Stimulated activated CD8-positive, alpha-beta memory T cell treated with anti-CD3 and anti-CD28 coated beads, Interleukin-15, amount 100 ng/mL, for 1 hour (primary cell): Measurements from ENCODE around the gene MYRIP.
"Not testable (repeated sequence)": the region's sequence is repeated elsewhere in the genome, so short reads cannot be mapped to it uniquely, and the experiment has no call there.

Experiments used
- DNase-seq: peaks from one replicate; pipeline ENCODE4 v3.0.0-alpha.2; 2020; ENCODE audit warnings: low read depth

MYRIP gene

GRCh38 chr3:40237159-40237558, 427.8 kb downstream of the MYRIP start:
- DNase-seq = no peak

- DNase-seq = no peak
Measured at GRCh38 chr3:40237889-40238571, 428.6 kb downstream of the MYRIP start.

GRCh38 chr3:40240921-40241320, 431.5 kb downstream of the MYRIP start:
- no peak for DNase-seq

GRCh38 chr3:40242216-40242615, 432.8 kb downstream of the MYRIP start:
- no peak for DNase-seq

GRCh38 chr3:40242638-40243037, 433.2 kb downstream of the MYRIP start:
- no peak for DNase-seq

GRCh38 chr3:40243056-40243455, 433.6 kb downstream of the MYRIP start:
- DNase-seq = no peak

GRCh38 chr3:40247714-40248454, 438.5 kb downstream of the MYRIP start:
- no peak for DNase-seq

- no peak for DNase-seq
Measured at GRCh38 chr3:40248591-40248990, 439.2 kb downstream of the MYRIP start.

GRCh38 chr3:40249168-40249567, 439.8 kb downstream of the MYRIP start:
- no peak for DNase-seq

- no peak for DNase-seq
Measured at GRCh38 chr3:40254491-40254890, 445.1 kb downstream of the MYRIP start.

GRCh38 chr3:40254891-40255290, 445.5 kb downstream of the MYRIP start:
- DNase-seq = no peak

GRCh38 chr3:40255532-40255931, 446.1 kb downstream of the MYRIP start:
- DNase-seq = no peak

- no peak for DNase-seq
Measured at GRCh38 chr3:40258064-40258463, 448.7 kb downstream of the MYRIP start.

- no peak for DNase-seq
Measured at GRCh38 chr3:40258555-40258954, 449.1 kb downstream of the MYRIP start.

- no peak for DNase-seq
Measured at GRCh38 chr3:40262331-40262730, 452.9 kb downstream of the MYRIP start.

- DNase-seq = no peak
Measured at GRCh38 chr3:40264451-40264850, 455.0 kb downstream of the MYRIP start.

GRCh38 chr3:40265181-40265580, 455.8 kb downstream of the MYRIP start:
- DNase-seq = no peak

GRCh38 chr3:40267937-40268724, 458.7 kb downstream of the MYRIP start:
- DNase-seq = no peak

- no peak for DNase-seq
Measured at GRCh38 chr3:40268802-40269524, 459.6 kb downstream of the MYRIP start.

GRCh38 chr3:40278791-40279190, 469.4 kb downstream of the MYRIP start:
- no peak for DNase-seq

- DNase-seq = no peak
Measured at GRCh38 chr3:40281995-40282394, 472.6 kb downstream of the MYRIP start.

GRCh38 chr3:40283057-40283456, 473.6 kb downstream of the MYRIP start:
- not testable (repeated sequence) for DNase-seq
